ENCODE results near the gene ASPRV1. TPM values are rescaled to one million over a fixed set of nuclear protein-coding genes. Genes with fewer than 3 reads are reported as not detected.

The ASPRV1 gene
- total RNA-seq, 1 donor from 2014 or later, result 1.9 TPM

DNA sequence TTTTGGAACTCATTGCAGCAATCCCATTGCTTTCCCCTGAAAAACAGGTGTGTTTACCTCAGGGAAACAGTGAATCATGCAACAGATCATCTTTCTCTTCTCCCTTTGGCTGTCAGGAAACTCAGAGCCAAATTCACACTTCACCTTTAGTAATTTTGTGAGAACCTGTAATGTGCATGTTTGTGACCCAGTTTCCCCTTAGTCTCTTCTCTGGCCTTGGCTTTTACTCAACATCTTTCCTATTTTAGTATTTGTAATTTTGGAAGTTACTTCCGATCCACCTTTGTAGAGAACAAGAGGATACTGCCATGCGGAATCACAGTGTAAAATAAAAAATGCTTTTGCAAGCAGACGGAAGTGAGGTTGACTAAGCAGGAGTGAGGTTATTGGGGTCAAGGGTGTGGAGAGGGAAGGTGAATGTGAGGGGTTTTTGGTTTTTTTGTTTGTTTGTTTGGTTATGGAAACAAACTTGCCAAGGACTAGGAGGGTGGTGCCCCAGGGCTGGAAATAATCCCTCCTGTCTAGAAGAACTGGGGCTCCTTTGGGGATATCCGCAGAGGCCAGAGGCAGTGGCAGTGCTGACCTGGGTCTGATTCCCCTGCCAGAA lies 14.0 kb downstream of the ASPRV1 start:
- no peak for DNase-seq
- peak overlapping the region; percentile 65 for H3K27ac ChIP-seq
- peaks cover 15% of the 10 kb centered on the region for H3K36me3 ChIP-seq
- intact Hi-C loops (cut with DNase I), result no loop called here
- no peaks in the 10 kb centered on the region for H3K9me3 ChIP-seq
- no peaks in the 10 kb centered on the region for H3K27me3 ChIP-seq (ENCODE audit: low read depth)
- H3K4me3 ChIP-seq, result no peak overlapping the region
- no peak for ATAC-seq
- H3K4me1 ChIP-seq, result peaks cover 19% of the 10 kb centered on the region
- TF ChIP-seq, protein P1, sequence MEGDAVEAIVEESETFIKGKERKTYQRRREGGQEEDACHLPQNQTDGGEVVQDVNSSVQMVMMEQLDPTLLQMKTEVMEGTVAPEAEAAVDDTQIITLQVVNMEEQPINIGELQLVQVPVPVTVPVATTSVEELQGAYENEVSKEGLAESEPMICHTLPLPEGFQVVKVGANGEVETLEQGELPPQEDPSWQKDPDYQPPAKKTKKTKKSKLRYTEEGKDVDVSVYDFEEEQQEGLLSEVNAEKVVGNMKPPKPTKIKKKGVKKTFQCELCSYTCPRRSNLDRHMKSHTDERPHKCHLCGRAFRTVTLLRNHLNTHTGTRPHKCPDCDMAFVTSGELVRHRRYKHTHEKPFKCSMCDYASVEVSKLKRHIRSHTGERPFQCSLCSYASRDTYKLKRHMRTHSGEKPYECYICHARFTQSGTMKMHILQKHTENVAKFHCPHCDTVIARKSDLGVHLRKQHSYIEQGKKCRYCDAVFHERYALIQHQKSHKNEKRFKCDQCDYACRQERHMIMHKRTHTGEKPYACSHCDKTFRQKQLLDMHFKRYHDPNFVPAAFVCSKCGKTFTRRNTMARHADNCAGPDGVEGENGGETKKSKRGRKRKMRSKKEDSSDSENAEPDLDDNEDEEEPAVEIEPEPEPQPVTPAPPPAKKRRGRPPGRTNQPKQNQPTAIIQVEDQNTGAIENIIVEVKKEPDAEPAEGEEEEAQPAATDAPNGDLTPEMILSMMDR (IDR thresholded peaks at IDR 0.05), result no peak

DNA sequence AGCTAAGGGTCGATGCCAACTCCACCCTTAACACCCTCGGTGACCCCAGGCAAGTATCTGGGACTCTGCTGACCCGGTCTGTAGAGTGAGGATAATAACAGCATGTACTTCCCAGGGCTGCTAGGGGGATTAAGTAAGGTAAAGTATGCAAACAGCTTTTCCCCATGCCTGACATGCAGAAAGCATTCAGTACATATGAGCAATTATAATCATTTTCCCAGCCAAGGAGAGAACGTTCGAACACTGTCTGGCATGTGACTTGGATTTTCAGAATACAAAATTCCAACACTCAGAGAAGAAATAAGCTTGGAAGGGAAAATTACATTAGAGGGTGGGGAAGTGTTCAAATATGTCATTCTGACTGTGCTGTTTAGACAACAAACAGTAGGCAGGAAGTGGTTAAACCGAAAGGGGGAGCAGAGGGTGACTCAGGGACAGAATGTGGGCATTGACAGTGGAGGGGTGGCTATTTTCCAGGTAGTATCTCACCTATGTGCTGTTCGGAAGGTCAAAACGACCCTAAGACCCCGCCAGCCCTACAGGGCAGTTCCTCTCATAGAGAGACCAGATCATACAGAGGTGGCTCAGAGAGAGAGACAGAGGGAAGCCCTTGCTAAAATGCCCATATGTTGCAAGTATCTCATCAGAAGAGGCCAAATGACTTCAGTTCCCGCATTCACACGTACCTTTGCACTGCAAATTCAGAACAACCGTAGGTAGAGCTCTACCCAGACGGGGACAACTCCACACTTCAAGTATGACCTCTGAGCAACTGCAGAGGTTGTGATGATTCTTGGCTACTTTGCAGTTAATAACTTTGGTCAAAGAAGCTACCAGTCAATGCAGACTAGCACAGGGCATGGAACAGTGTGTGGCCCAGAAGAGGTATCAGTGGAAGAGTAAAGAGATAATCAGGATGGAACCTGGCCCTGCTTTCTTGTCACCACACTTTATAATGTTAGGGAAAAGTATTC lies 14.8 kb downstream of the ASPRV1 start:
- H3K27ac ChIP-seq, result peak overlapping the region; percentile 65
- H3K9me3 ChIP-seq, result no peaks in the 10 kb centered on the region
- H3K4me3 ChIP-seq, result no peak overlapping the region
- intact Hi-C loops (cut with DNase I), result no loop called here
- H3K36me3 ChIP-seq, result peaks cover 22% of the 10 kb centered on the region
- DNase-seq (no peak), ATAC-seq (peak; percentile 71 to 77)
- no peaks in the 10 kb centered on the region for H3K27me3 ChIP-seq (ENCODE audit: low read depth)
- peaks cover 19% of the 10 kb centered on the region for H3K4me1 ChIP-seq
- TF ChIP-seq, protein P1 (IDR thresholded peaks at IDR 0.05), result no peak

DNA sequence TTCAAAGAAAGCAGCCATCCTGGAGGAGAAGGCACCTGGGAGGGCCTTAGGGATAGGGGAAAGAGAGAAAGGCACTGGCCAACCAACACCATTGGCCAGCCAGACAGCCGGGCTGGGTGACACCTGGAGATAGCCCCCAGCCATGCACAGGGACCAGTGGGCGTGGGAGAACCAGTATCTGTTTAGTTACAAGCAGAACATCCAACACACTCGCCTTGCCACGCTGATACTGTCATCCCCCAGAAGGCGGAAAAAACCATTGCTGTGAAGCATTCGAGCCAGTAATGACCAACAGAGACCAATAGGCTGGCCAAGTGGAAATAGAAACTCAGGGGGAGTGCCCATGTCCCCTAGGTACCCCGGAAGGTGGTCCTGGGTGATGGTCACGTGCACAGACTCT lies 15.5 kb downstream of the ASPRV1 start:
- H3K4me3 ChIP-seq, result no peak overlapping the region
- no peaks in the 10 kb centered on the region for H3K27me3 ChIP-seq (ENCODE audit: low read depth)
- peaks cover 28% of the 10 kb centered on the region for H3K36me3 ChIP-seq
- ATAC-seq (no peak), DNase-seq (no peak)
- no peaks in the 10 kb centered on the region for H3K9me3 ChIP-seq
- TF ChIP-seq, protein P1 (IDR thresholded peaks at IDR 0.05), result no peak
- H3K27ac ChIP-seq, result peak overlapping the region; percentile 65
- intact Hi-C loops (cut with DNase I), result no loop called here
- peaks cover 19% of the 10 kb centered on the region for H3K4me1 ChIP-seq

DNA sequence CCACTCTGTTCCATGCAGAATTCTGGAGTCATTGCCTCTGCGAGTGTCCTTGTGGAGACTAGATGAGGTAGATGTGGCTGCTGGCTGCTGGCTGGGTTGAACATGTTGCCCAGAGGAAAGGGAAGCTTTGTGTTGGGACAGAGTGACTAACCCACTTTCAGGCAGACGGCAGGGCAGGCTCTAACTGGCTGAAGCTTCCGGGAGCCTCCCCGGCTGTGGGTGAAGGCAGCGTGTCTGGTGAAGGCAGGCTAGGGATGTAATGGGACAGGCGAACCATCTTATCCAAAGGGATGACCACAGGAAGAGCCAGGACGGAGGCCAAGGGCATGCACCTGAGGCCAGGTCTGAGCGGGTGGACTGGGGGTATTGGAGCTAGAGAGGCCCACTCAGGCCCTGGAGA lies 16.0 kb downstream of the ASPRV1 start:
- Histone ChIP-seq H3K27me3 (ENCODE audit: low read depth) (no peaks in the 10 kb centered on the region), H3K9me3 (no peaks in the 10 kb centered on the region), H3K27ac (peak overlapping the region; percentile 65), H3K4me1 (peaks cover 19% of the 10 kb centered on the region), H3K4me3 (no peak overlapping the region), H3K36me3 (peaks cover 33% of the 10 kb centered on the region)
- DNase-seq, result peak; percentile 79
- peak; percentile 62 to 70 for ATAC-seq
- TF ChIP-seq, protein P1 (IDR thresholded peaks at IDR 0.05), result no peak
- intact Hi-C loops (cut with DNase I), result no loop called here

DNA sequence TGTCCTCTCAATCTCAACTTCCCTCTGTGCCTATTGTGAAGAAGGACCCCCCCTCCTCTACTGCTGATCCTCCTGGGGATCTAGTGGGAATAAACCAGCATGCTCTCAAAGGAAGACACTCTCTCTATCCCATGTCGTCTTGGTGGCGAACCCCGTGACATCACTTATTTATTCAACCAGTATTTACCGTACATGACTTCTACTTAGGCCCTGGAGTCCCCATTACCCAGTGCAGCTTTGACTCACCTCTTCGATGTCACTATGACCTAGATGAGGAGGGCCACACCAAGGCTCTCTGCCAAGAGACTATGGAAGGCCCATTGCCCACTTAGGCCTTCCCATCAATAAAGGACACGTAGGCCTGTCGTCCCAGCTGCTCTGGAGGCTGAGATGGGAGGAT lies 16.7 kb downstream of the ASPRV1 start:
- Histone ChIP-seq H3K9me3 (no peaks in the 10 kb centered on the region), H3K27ac (no peak overlapping the region), H3K36me3 (peaks cover 40% of the 10 kb centered on the region), H3K4me3 (no peak overlapping the region), H3K27me3 (ENCODE audit: low read depth) (no peaks in the 10 kb centered on the region), H3K4me1 (peaks cover 19% of the 10 kb centered on the region)
- intact Hi-C loops (cut with DNase I), result no loop called here
- DNase-seq (no peak), ATAC-seq (no peak)
- TF ChIP-seq, protein P1 (IDR thresholded peaks at IDR 0.05), result no peak

All from lower lobe of right lung (tissue), 2 donors.